ENCODE data around the gene ST6GALNAC4. TPM values are rescaled to one million over a fixed set of nuclear protein-coding genes. Genes with fewer than 3 reads are reported as not detected.
"Not testable (repeated sequence)": the region's sequence is repeated elsewhere in the genome, so short reads cannot be mapped to it uniquely, and the experiment has no call there.

ST6GALNAC4 gene
- total RNA-seq, 1 experiment from 2014 or later = 13.2 TPM

GRCh38 chr9:127870887-127871286, 46.0 kb downstream of the ST6GALNAC4 start:
- intact Hi-C loops (cut with micrococcal nuclease; ENCODE audit: unreplicated experiment) = loop anchor here (1.0 to 5.0 kb wide), 5 partner anchors 46 to 280 kb away; partner anchors contain the start of genes CDK9, FPGS, ST6GALNAC4 and TOR2A
- Histone ChIP-seq H3K27me3 (replicated peaks; ENCODE audit: control insufficient read depth, insufficient read depth, low read length) (no peaks in the 10 kb centered on the region), H3K9me3 (no peaks in the 10 kb centered on the region), H3K4me3 (ENCODE audit: low read depth, low read length) (no peak overlapping the region), H3K36me3 (ENCODE audit: control insufficient read depth, insufficient read depth, low read length) (no peaks in the 10 kb centered on the region), H3K4me1 (no peaks in the 10 kb centered on the region)
- Mint-ChIP-seq H3K4me3 (ENCODE audit: unreplicated experiment) (no peak overlapping the region), H3K4me1 (ENCODE audit: low read depth, unreplicated experiment) (peaks cover 4% of the 10 kb centered on the region), H3K9me3 (ENCODE audit: unreplicated experiment) (no peaks in the 10 kb centered on the region), H3K36me3 (ENCODE audit: insufficient read depth, unreplicated experiment) (peaks cover 1% of the 10 kb centered on the region), H3K27me3 (ENCODE audit: insufficient read depth, unreplicated experiment) (no peaks in the 10 kb centered on the region), H3K27ac (ENCODE audit: unreplicated experiment) (no peak overlapping the region)
- DNase-seq = no peak
- ChIA-PET CTCF (interaction anchor here (0.6 to 2.6 kb wide), 3 partner anchors 26 to 136 kb away, joined by 5 to 37 read pairs (median 6); partner anchors contain the start of genes CDK9 and TOR2A), POLR2A (no interaction called here)
- TF ChIP-seq CTCF (IDR thresholded peaks at IDR 0.05; ENCODE audit: insufficient read depth in 1 of 2, low read depth in 1 of 2, low read length in 1 of 2, severe bottlenecking in 1 of 2, unreplicated experiment in 1 of 2) = no peak
- no TSS peak for BruUV-seq (replicated peaks)

GRCh38 chr9:127870153-127870491, 46.7 kb downstream of the ST6GALNAC4 start:
- POLR2A ChIA-PET = interaction anchor here (0.6 kb wide), 1 partner anchor 419 kb away, joined by 3 read pairs; the partner anchor contains the start of gene LRSAM1

GRCh38 chr9:127869310-127870152, 47.3 kb downstream of the ST6GALNAC4 start:
- peaks cover 5% of the 10 kb centered on the region for H3K36me3 Mint-ChIP-seq (ENCODE audit: insufficient read depth, unreplicated experiment)
- no peaks in the 10 kb centered on the region for H3K9me3 Mint-ChIP-seq (ENCODE audit: unreplicated experiment)
- H3K4me3 Mint-ChIP-seq (ENCODE audit: unreplicated experiment) = no peak overlapping the region
- ChIA-PET POLR2A (interaction anchor here (0.5 to 0.6 kb wide), 2 partner anchors 238 to 418 kb away, joined by 3 read pairs; partner anchors contain the start of gene LRSAM1), CTCF (interaction anchor here (0.5 to 2.6 kb wide), 22 partner anchors 25 to 407 kb away, joined by 3 to 37 read pairs (median 4); partner anchors contain the start of genes FPGS, ST6GALNAC4 and TOR2A)
- H3K36me3 ChIP-seq (ENCODE audit: control insufficient read depth, insufficient read depth, low read length) = no peaks in the 10 kb centered on the region
- no peak overlapping the region for H3K27ac Mint-ChIP-seq (ENCODE audit: unreplicated experiment)
- H3K9me3 ChIP-seq = no peaks in the 10 kb centered on the region
- H3K4me1 ChIP-seq = no peaks in the 10 kb centered on the region
- peaks cover 11% of the 10 kb centered on the region for H3K4me1 Mint-ChIP-seq (ENCODE audit: low read depth, unreplicated experiment)
- H3K27me3 Mint-ChIP-seq (ENCODE audit: insufficient read depth, unreplicated experiment) = no peaks in the 10 kb centered on the region
- peak; percentile 88 to 93 for DNase-seq
- BruUV-seq (replicated peaks) = no TSS peak
- peak; percentile 94 to 95 for TF ChIP-seq CTCF (IDR thresholded peaks at IDR 0.05; ENCODE audit: insufficient read depth in 1 of 2, low read depth in 1 of 2, low read length in 1 of 2, severe bottlenecking in 1 of 2, unreplicated experiment in 1 of 2)
- H3K4me3 ChIP-seq (ENCODE audit: low read depth, low read length) = no peak overlapping the region
- no peaks in the 10 kb centered on the region for H3K27me3 ChIP-seq (replicated peaks; ENCODE audit: control insufficient read depth, insufficient read depth, low read length)
- intact Hi-C loops (cut with micrococcal nuclease; ENCODE audit: unreplicated experiment) = loop anchor here (1.0 to 5.0 kb wide), 5 partner anchors 48 to 279 kb away; partner anchors contain the start of genes CDK9, FPGS, ST6GALNAC4 and TOR2A

More at GRCh38 chr9:127870153-127870491, 46.7 kb downstream of the ST6GALNAC4 start:
- DNase-seq; BruUV-seq (replicated peaks); H3K27me3 ChIP-seq (replicated peaks; ENCODE audit: control insufficient read depth, insufficient read depth, low read length); H3K27ac Mint-ChIP-seq (ENCODE audit: unreplicated experiment); H3K36me3 ChIP-seq (ENCODE audit: control insufficient read depth, insufficient read depth, low read length); H3K9me3 Mint-ChIP-seq (ENCODE audit: unreplicated experiment); H3K27me3 Mint-ChIP-seq (ENCODE audit: insufficient read depth, unreplicated experiment); H3K36me3 Mint-ChIP-seq (ENCODE audit: insufficient read depth, unreplicated experiment); H3K4me3 ChIP-seq (ENCODE audit: low read depth, low read length); H3K9me3 ChIP-seq; H3K4me1 ChIP-seq; H3K4me1 Mint-ChIP-seq (ENCODE audit: low read depth, unreplicated experiment); H3K4me3 Mint-ChIP-seq (ENCODE audit: unreplicated experiment): not testable (repeated sequence)
- intact Hi-C loops (cut with micrococcal nuclease; ENCODE audit: unreplicated experiment) = loop anchor here (1.0 to 5.0 kb wide), 5 partner anchors 47 to 279 kb away; partner anchors contain the start of genes CDK9, FPGS, ST6GALNAC4 and TOR2A
- CTCF ChIA-PET = interaction anchor here (0.5 to 2.6 kb wide), 20 partner anchors 25 to 281 kb away, joined by 3 to 37 read pairs (median 5); partner anchors contain the start of genes FPGS, ST6GALNAC4 and TOR2A

All from Caco-2 (cell line).